Stimulated activated CD8-positive, alpha-beta memory T cell treated with anti-CD3 and anti-CD28 coated beads, Interleukin-4, amount 100 ng/mL, for 1 hour (primary cell): ENCODE data around the gene DCXR.
A peak's percentile ranks its signal among the peaks of the same experiment; 100 is the strongest.

Source experiments
- DNase-seq, 2 donors: peaks; one replicate each; pipeline ENCODE4 v3.0.0-alpha.2; 2020; ENCODE audit warnings: low read depth in 2 of 2, low spot score in 1 of 2

Gene DCXR

DNA sequence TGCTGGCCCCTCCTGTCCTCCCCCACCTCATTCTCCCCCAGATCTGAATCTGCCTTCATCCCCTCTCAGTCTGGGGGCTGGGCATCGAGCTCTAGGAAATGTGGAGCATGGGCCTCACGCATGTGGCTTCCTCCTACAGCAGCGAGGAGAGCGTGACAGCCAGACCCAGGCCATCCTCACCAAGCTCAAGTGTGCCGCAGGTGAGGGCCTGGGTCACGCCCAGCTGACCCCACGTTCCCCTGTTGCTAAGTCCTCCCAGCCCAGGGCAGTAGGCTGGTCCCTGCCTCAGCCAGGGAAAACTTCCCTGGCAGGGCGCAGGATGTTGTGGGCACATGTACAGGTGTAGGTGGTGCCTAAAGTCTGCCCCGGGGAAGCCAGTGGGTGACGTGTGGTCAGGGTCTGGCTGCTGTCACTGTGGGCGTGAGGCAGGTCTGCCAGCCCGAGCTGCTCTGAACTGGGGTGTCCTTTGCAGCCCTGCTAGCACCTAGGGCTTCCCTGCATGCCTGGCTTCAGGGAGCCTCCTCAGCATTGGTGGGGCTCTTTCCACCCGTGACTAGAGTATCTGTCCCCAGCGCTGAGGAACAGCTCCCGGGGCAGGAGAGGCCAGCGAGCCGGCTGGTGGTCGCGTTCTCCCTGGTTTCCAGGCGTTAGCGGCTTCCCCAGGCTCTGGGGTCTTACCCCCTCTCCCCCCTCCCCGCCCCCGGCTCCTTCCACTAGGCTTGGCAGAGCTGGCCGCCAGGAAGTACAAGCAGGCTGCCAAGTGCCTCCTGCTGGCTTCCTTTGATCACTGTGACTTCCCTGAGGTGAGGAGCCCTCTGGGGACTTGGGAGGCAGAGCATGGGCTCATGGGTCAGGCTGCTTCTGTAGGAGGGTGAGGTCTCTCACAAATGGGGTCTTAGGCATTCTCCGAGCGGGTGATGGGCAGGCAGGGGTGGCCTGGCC is 17.8 kb upstream of the DCXR start:
- DNase-seq, result no peak

DNA sequence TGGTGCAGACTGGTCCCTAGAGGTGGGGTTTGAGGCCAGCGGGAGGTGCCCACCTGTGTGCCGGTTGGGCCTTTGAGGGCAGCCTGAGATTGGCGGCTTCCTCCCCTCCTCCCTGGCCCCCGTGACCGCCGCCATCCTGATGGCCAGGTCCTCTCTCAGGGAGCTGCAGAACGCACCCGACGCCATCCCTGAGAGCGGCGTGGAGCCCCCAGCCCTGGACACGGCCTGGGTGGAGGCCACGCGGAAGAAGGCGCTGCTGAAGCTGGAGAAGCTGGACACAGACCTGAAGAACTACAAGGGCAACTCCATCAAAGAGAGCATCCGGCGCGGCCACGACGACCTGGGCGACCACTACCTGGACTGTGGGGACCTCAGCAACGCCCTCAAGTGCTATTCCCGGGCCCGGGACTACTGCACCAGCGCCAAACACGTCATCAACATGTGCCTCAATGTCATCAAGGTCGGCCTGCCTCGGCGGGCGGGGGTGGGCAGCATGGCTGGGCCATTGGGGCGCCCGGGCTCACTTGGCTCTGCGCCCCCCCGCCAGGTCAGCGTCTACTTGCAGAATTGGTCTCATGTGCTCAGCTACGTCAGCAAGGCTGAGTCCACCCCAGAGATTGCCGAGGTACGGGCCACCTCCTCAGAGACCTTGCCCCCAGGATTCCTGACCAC is 17.0 kb upstream of the DCXR start:
- no peak for DNase-seq

DNA sequence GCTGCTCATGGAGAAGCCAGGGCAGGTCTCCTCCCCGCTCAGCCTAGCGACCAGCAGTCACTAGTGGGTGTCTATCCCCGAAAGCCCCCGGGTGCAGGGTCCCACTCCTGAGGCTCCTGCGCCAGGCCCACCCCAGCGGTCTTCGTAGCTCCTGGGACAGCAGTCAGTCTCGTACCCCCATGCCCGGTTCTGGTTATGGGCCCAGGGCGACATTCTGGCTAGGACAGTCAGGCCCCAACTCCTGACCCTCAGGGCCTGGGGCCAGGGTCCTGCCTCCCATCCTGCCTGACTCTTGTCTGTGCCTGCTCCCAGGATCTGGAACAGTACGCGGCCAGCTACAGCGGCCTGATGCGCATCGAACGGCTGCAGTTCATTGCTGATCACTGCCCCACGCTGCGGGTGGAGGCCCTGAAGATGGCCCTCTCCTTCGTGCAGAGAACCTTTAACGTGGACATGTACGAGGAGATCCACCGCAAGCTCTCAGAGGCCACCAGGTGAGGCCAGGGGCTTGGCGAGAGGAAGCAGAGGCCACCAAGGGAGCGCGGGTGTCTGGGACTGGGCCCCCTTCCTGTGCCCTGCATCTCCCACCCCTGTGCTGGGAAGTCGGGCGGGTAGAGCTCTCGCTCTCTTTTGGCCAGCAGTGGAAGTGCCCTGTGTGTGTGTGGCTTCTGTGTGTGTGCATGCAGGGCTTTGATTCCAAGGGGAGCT is 16.2 kb upstream of the DCXR start:
- DNase-seq, result no peak

DNA sequence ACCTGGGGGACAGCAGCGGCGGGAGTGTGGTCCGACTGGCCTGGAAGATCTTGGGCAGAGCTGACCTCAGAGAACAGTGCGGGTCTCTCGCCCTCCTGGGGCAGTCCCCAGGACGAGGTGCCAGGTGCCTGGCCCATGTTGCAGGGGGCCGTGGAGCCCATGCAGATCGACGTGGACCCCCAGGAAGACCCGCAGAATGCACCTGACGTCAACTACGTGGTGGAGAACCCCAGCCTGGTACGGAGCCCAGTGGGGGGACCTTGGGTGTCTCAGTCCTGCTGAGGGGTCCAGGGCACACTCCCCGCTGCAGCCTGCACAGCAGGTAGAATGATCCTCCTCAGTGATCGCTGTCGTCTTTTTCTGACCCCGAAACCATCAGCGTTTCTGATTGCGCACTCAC is 15.6 kb upstream of the DCXR start:
- DNase-seq, result no peak

DNA sequence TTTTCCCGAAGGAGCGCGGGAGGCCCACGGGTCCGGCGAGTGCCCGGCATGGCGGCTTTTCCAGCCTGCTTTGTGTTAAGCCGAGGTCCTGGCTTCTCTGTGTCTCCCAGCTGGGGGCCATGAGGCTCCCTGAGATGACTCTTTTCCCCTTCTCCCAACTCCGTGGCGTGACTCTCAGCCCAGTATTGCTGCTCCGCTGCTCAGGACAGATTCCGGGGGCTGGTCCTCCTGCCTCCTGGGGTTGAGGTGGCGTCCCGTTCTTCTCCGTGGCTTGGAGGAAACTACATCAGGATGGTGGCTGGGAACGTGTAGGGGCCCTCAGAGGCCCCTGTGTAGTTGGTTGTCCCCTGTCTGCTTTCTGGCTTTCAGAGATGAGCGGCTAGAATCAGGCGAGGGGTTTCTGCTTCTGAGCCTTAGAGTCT is 15.2 kb upstream of the DCXR start:
- no peak for DNase-seq

DNA sequence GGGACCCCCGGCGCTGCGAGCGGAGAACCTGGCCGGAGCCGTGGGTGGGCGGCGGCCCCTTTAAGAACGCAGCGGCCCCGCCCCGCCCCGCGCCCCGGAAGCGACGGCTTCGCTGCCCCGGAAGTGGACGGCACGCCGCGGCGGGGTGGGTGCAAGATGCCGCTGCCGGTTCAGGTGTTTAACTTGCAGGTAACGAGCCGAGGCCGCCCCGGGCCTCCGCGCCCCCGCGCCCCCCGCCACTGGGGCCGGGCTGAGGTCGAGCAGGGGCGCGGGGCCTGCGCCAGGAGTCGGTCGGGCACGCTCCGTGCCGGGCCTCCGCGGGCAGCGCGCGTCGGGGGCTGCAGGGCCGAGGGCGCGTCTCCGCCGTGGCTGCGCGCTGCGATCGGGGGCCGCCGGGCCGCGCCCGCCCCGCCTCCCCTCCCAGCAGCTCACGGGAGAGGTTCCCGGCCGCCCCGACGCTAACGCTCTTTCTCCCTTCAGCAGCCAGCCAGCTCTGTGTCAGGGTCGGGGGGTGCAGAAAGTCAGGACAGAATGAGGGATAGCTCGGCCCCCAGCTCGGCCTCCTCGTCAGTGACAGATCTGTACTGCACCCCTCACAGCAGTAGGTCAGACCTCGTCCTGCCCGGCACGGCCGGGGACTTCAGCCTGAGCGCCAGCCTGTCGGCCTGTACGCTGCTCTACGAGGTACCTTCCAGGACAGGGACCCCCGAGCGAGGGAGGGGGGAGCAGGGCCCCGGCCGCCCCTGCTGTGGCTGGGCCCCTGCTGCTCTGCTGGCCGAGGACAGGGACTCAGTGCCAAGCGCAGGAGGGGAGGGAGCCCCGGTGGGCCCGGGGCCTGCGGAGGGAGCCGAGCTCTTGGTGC is 14.5 kb upstream of the DCXR start, which contains the start of the genes GPS1 and RFNG:
TSS of gene GPS1 (plus strand) at position 123 of the 862 bp plus-strand sequence. CDS start at position 157, 34 bp downstream.
TSS of gene RFNG (minus strand) at position 36 of the 862 bp plus-strand sequence. CDS start 45 bp downstream, outside the sequence.
- DNase-seq, result peak; percentile 60 to 65

DNA sequence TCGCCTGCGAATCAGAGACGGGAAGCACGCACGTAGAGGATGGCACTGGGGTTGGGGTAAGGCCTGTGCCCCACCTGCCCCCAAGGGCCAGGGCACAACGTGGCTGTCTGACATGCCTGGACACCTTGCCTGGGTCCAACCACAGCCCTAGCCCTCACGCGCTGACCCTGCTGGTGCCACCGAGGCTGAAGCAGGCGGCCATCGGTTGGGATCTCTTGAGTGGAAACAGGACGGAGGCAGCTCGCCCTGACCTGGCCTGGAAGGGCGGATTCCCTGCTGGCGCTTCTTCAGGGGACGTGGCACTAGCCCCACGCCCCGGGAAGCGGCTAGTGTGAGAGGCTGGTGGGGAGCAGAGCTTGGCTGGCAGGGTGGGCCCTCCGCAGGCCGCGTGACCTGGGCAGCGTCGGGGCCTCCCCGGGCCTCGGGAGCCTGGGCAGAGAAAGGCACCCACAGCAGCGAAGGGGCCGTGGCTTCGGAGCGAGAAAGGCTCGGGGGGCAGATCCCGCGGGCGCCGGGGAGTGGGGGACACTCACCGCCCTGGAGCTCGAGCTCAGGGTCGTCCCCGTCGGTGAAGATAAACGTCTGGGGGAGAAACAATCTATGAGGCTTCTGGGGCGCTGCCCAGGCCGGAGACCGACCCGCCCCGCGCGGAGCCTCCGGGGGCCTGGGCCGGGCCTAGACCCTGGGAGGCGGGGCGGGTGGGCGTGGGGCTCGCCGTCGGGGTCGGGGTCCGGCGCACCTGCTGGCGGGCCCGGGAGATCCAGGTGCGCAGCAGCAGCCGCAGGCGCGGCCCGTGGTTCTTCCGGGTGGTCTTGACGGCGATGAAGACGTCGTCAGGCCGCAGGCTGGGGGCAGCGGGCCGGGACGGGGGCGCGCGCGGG is 13.5 kb upstream of the DCXR start:
- no peak for DNase-seq

DNA sequence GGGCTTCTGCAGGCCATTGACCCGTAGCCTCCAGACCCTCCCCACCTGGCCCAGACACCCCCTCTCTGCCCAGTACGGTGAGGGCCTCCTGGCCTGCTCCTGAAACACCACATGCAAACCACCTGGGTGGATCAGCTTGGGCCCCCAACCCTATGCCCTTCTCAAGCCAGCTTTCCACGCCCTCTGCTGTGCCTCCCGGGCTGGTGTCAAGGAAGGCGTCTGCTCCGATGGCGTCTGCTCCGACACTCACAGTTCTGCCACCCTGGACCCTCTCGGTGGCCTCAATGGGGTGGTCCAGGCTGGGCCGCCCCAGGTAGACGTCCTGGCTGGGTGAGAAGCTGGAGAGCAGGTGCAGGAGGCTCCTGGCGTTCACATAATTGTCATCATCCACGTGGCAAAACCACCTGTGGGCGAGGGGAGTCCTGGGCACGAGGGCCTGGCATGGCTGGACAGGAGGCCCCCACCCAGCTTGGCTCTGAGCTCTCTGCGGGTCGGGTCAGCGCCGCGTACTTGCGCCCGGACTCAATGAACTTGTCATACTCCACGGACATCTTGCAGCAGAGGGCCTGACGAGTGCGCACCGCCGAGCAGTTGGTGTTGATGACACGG is 12.8 kb upstream of the DCXR start:
- DNase-seq, result no peak

DNA sequence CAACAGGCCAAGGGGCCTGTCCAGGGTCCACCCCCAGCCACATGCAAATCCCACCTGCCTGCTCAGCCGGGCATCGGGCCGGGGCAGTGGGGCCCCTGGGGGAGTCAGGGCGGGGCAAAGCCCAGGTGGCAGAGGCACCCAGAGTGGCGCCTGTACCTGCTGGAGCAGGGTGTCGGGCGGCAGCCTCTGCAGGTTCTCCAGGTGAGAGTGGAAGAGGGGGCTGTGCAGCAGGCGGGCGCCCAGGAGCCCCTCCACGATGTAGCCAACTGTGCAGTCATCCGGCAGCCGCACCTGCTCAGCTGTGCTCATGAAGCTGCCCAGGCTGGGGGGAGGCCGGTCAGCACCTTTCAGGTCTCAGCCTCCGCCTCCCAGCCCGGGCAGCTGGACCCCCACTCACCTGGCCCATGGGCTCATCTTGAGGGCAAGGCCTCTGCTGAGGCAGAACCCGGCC is 12.0 kb upstream of the DCXR start:
- DNase-seq, result no peak

DNA sequence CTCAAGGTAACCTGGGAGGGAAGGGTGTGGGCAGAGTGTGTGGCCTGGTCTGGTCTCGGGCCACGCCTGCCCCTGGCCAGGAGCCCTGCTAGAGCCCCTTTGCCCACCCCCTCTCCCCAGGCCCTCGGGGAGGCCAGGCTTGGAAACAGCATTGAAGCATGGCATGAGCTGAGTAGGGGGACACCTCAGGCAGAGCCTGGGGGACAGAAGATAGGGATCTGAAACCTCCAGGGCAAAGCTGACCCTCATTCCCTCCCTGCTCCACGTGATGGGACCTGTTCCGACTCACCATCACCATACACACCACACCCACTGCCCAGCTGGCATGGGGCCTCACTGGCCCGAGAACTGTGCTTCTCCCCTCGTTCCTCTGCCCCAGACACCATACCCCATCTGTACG is 11.6 kb upstream of the DCXR start:
- DNase-seq, result no peak

DNA sequence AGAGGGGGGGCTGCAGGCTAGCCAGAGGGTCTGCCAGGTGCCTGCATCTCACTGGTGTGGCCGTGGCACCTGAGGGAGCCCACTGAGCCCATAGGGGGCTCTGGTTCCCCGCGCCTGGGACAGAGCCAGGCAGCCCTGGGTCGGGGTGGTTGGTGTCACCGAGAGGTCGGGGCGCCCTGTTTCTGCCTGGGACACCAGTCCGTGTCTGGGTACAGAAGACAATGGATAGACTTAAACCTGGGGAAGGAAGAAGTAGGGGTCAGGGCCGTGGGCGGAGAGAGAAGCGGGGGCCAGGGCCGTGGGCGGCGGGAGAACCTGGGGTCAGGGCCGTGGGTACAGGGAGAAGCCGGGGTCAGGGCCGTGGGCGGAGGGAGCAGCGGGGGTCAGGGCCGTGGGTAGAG is 11.1 kb upstream of the DCXR start:
- no peak for DNase-seq

DNA sequence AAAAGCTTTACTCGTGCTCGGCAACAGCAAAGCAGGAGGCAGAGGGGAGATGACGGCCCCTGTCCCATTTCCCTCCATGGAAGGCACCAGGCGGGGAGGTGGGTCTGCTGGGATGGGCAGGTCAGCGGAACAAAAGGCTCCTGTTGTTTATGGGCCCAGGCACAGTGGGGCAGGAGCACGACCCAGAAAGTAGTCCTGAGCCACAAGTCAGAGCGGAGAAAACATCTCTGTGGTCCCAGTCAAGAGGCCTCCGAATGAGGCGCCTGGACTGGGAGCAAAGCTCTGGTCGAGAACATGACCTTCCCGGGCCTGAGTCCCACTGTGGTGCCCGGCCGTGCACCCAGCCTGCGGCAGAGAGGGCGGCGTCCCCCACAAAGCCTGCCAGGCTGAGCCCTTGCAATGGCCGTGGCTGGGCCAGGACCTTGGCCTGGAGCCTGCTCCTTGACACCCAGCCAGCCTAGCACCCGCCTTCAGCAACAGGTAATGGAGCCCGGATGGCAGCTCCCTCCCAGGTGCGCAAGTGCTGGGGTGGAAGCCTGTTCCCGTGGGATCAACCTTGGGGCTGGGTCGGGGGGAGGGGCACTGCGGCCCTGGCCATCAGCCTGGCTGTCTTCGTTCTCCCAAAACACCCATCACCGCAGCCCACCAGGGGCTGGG is 10.5 kb upstream of the DCXR start:
- no peak for DNase-seq

DNA sequence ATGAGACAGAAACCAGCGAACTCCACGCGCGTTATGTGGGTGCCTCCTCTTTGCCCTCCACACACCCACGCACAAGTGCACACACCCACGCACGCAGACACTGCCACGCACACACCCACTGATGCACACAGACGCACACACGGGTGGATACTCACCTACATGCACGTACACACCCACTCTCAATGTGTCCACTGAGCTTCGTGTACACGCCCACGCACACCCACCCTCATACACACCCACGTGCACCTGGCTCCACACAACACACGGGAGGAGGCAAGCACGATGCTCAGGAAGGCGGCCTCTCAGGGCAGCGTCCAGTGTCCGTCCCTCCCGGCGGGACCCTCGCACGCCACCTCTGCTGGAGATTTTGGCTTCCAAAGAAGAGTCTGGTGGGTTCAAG is 9.9 kb upstream of the DCXR start:
- no peak for DNase-seq

DNA sequence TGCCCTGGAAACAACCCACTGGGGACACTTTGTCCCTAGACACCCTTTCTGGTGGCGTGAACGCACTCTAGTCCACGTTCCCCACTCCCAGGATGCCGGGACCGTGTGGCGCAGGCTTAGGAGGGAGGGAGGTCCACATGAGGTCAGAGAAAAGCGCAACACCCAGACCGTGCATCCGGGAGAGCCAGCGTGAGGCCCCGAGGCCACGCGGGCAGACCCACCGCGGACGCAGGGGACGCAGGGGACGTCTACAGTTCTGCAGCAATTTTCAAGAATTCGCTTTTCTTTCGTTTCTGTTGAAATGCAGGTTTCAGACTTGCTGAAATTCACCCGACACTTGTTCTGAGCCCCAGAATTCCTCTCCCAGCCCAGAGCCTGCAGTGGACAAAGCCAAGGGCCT is 9.4 kb upstream of the DCXR start:
- no peak for DNase-seq

DNA sequence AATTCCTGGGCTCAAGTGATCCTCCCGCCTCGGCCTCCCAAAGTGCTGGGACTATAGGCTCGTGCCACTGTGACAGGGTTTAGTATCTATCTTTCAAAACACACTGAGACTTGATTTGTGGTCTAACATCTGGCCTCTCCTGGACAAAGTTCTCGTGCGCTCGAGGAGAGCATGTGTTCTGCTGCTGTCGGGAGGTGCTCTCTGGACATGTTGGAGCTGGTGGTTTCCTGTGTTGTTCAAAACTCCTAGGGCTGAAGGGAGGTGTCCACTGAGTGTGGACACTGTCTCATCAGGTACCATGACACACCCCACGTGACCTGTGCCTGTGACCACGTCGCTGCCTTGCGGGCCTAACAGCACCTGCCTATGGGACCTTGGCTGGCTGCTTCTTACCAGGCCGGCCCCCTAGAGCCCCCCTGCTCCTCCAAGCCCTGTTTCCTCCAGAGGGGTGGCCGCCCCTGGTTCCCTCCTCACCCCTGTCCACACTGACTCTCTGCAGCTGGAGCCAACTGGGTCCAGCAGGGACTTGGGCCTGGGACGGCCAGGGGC is 8.5 kb upstream of the DCXR start:
- no peak for DNase-seq

DNA sequence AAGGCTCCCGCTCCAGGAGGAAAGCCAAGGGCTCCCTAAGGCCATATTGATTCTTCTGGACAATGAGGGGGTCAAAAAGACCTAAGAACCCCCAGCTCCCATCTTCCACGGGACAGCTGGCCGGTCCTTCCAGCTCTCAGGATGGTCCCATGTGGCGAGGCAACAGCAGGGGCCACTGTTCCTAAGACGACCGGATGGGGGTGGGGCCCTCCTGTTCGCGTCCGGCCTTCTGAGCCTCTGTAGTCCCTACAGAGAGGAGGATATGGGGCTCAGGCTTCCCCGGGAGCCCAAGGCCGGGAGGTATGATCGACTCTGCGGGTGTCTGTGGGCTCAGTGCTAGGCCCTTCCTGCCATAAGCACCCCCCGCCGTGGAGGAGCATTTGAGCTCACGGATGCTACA is 6.0 kb upstream of the DCXR start:
- DNase-seq, result no peak

DNA sequence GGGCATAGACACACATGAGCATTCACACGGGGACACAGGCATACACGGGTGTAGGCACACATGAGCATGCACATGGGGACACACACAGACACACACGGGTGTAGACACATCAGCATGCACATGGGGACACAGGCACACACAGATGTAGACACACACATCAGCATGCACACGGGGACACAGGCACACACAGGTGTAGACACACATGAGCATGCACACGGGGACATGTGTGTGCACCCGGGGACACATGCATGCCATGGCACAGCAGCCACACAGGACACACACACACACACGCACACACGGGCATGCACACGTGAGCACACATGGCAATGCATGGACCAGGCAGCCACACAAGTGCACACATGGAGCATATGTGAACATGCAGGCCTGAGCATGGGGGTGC is 5.2 kb upstream of the DCXR start:
- DNase-seq, result no peak

DNA sequence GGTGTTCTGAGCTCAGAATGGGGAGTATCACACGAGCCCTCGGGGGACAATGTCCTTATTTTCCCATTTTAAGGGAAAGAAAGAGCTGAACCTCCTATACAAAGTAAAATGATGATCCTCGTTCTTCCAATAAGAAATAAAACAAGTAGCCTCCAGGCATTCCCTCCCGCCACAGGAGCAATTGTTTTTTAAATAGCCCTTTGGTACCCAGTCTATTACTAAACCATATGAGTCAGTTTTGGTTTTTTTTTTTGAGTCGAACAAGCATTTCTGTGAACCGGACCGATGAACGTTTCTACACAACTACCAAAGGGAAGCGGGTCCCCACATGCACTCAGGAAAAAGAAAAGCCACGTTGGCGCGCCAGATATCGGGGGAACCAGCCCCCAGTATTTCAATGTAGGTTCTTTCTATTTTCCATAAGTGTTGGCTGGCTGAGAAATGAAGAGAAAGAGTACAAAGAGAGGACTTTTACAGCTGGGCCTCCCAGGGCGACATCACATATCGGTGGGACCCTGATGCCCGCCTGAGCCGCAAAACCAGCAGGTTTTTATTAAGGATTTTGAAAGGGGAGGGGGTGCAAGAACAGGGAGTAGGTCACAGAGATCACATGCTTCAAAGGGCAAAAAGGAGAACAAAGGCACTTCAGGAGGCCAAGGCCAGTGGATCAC is 3.8 kb upstream of the DCXR start:
- DNase-seq, result no peak
